H1 (cell line): ENCODE results near the gene CMTM2. TPM values are rescaled to one million over a fixed set of nuclear protein-coding genes. Genes with fewer than 3 reads are reported as not detected.

Source experiments
- CTCF ChIA-PET: fragments of 300-600 bp; sonication (Branson Sonifier 250); formaldehyde crosslinking; loops from one replicate; lab custom pipeline; 2021; ENCODE audit not compliant: partially characterized antibody; lab: Charles Lee
- POLR2A ChIA-PET: fragments of 300-600 bp; sonication (Branson Sonifier 250); formaldehyde crosslinking; loops from one replicate; lab custom pipeline; 2021; ENCODE audit warnings: inconsistent platforms; ENCODE audit not compliant: partially characterized antibody; lab: Charles Lee
- DNase-seq, 2 experiments: peaks; one replicate each; pipeline versions ENCODE4 v3.0.0 to v3.0.0-alpha.2; 2010 to 2022; ENCODE audit warnings: low spot score in 2 of 2, low read depth in 1 of 2, mixed read lengths in 1 of 2
- FAIRE-seq: peaks from 2 replicates; lab custom pipeline; 2011; peaks lifted over from hg19 to GRCh38; lab: Jason Lieb, UNC
- H2AFZ ChIP-seq: 2 replicates; pipeline ENCODE4 v1.8.1; 2012; ENCODE audit warnings: low read length, inconsistent platforms
- H2AK5ac ChIP-seq: 2 replicates; pipeline ENCODE4 v1.6.1; 2013; ENCODE audit warnings: low read depth, low read length
- H2BK120ac ChIP-seq: replicated peaks from 2 replicates; pipeline ENCODE3; 2013; ENCODE audit warnings: low read depth, low read length, inconsistent platforms
- H2BK12ac ChIP-seq: 2 replicates; pipeline ENCODE4 v1.6.1; 2013; ENCODE audit warnings: low read depth, low read length
- H2BK15ac ChIP-seq: 2 replicates; pipeline ENCODE4 v1.6.1; 2013; ENCODE audit warnings: low read length
- H2BK20ac ChIP-seq: 2 replicates; pipeline ENCODE4 v1.6.1; 2013; ENCODE audit warnings: low read length
- H2BK5ac ChIP-seq: 2 replicates; pipeline ENCODE4 v1.6.1; 2013; ENCODE audit warnings: low read depth, low read length
- H3K14ac ChIP-seq: 2 replicates; pipeline ENCODE4 v1.6.1; 2013; ENCODE audit warnings: inconsistent platforms; ENCODE audit not compliant: insufficient read length
- H3K18ac ChIP-seq: 2 replicates; pipeline ENCODE4 v1.6.1; 2013; ENCODE audit warnings: low read length; ENCODE audit errors: extremely low read depth
- H3K23ac ChIP-seq: 2 replicates; pipeline ENCODE4 v1.6.1; 2013; ENCODE audit warnings: inconsistent platforms; ENCODE audit not compliant: insufficient read length
- H3K23me2 ChIP-seq: 2 replicates; pipeline ENCODE4 v1.6.1; 2013; ENCODE audit warnings: low read depth, low read length
- H3K27ac ChIP-seq: 2 replicates; pipeline ENCODE4 v1.6.1; 2011; ENCODE audit warnings: low read depth, low read length, inconsistent platforms
- H3K27me3 ChIP-seq, 4 experiments: replicated peaks in 1 of 4; 1 replicate in 1 of 4; 2 replicates in 3 of 4; pipeline versions ENCODE4 v1.6.1 to v1.8.1; 2011 to 2013; ENCODE audit warnings: low read length in 3 of 4, mild to moderate bottlenecking in 3 of 4, inconsistent platforms in 2 of 4, mixed read lengths in 2 of 4, moderate library complexity in 1 of 4; ENCODE audit not compliant: control insufficient read depth in 3 of 4, insufficient read depth in 3 of 4; ENCODE audit errors: extremely low read depth in 1 of 4
- H3K36me3 ChIP-seq, 4 experiments: 2 replicates each; pipeline versions ENCODE4 v1.6.1 to v1.8.1; 2011 to 2013; ENCODE audit warnings: mild to moderate bottlenecking in 4 of 4, low read length in 3 of 4, moderate library complexity in 2 of 4, control low read depth in 1 of 4, inconsistent platforms in 1 of 4; ENCODE audit not compliant: insufficient read depth in 4 of 4, control insufficient read depth in 2 of 4
- H3K4ac ChIP-seq: replicated peaks from 2 replicates; pipeline ENCODE3; 2013; ENCODE audit warnings: low read length, low read depth, mixed read lengths, inconsistent platforms; ENCODE audit not compliant: insufficient read length
- H3K4me1 ChIP-seq, 4 experiments: replicated peaks in 1 of 4; 1 replicate in 1 of 4; 2 replicates in 3 of 4; pipeline versions ENCODE4 v1.6.1 to v1.8.1; 2011 to 2013; ENCODE audit warnings: low read length in 3 of 4, inconsistent platforms in 2 of 4, mixed read lengths in 1 of 4; ENCODE audit not compliant: insufficient read depth in 4 of 4, control insufficient read depth in 3 of 4
- H3K4me2 ChIP-seq, 2 experiments: 2 replicates each; pipeline versions ENCODE4 v1.6.1 to v1.8.1; 2011 to 2013; ENCODE audit warnings: low read depth in 2 of 2, low read length in 2 of 2, control low read depth in 1 of 2, inconsistent platforms in 1 of 2, mild to moderate bottlenecking in 1 of 2; ENCODE audit not compliant: insufficient read depth in 1 of 2
- H3K4me3 ChIP-seq, 4 experiments: fragments of 200-600, 300-600 bp in 1 of 4; sonication (generic), shearing (Covaris generic), sonication (Bioruptor Twin) in 1 of 4; 2 replicates each; pipeline versions ENCODE4 v1.5.1 to v1.8.1; 2011 to 2016; ENCODE audit warnings: low read length in 4 of 4, low read depth in 3 of 4, control low read depth in 2 of 4, inconsistent platforms in 2 of 4, mild to moderate bottlenecking in 2 of 4, mixed read lengths in 1 of 4, moderate library complexity in 1 of 4; ENCODE audit not compliant: insufficient read depth in 2 of 4; ENCODE audit errors: extremely low read depth in 1 of 4
- H3K56ac ChIP-seq: replicated peaks from 2 replicates; pipeline ENCODE3; 2013; ENCODE audit warnings: low read depth, mild to moderate bottlenecking, mixed read lengths, low read length, inconsistent platforms; ENCODE audit not compliant: insufficient read length
- H3K79me1 ChIP-seq: 2 replicates; pipeline ENCODE4 v1.6.1; 2013; ENCODE audit warnings: low read depth, low read length, control low read depth
- H3K79me2 ChIP-seq, 2 experiments: 2 replicates each; pipeline versions ENCODE4 v1.6.1 to v1.8.1; 2012 to 2013; ENCODE audit warnings: low read length in 2 of 2, mild to moderate bottlenecking in 2 of 2, inconsistent platforms in 1 of 2; ENCODE audit not compliant: insufficient read depth in 2 of 2, control insufficient read depth in 1 of 2
- H3K9ac ChIP-seq, 4 experiments: replicated peaks in 1 of 4; 1 replicate in 1 of 4; 2 replicates in 3 of 4; pipeline versions ENCODE4 v1.6.1 to v1.8.1; 2011 to 2013; ENCODE audit warnings: low read depth in 3 of 4, low read length in 3 of 4, control low read depth in 2 of 4, mild to moderate bottlenecking in 2 of 4, moderate library complexity in 2 of 4, inconsistent platforms in 1 of 4; ENCODE audit errors: extremely low read depth in 1 of 4
- H3K9me3 ChIP-seq, 2 experiments: 2 replicates each; pipeline versions ENCODE4 v1.6.1 to v1.8.1; 2012 to 2013; ENCODE audit warnings: mild to moderate bottlenecking in 2 of 2, moderate library complexity in 2 of 2, control low read depth in 1 of 2, inconsistent platforms in 1 of 2, low read depth in 1 of 2, low read length in 1 of 2, mixed read lengths in 1 of 2; ENCODE audit not compliant: insufficient read depth in 2 of 2
- H4K20me1 ChIP-seq, 2 experiments: replicated peaks in 1 of 2; 2 replicates each; pipeline versions ENCODE3 to v1.8.1; 2011 to 2013; ENCODE audit warnings: inconsistent platforms in 2 of 2, low read length in 2 of 2, mild to moderate bottlenecking in 1 of 2; ENCODE audit not compliant: insufficient read depth in 2 of 2, control insufficient read depth in 1 of 2
- H4K5ac ChIP-seq: 2 replicates; pipeline ENCODE4 v1.6.1; 2013; ENCODE audit warnings: low read length, low read depth, mixed read lengths, inconsistent platforms; ENCODE audit not compliant: insufficient read length
- H4K8ac ChIP-seq: 2 replicates; pipeline ENCODE4 v1.8.0; 2013; ENCODE audit warnings: mild to moderate bottlenecking, moderate library complexity, low read length, inconsistent platforms; ENCODE audit not compliant: insufficient read depth; ENCODE audit errors: extremely low read depth
- H4K91ac ChIP-seq: replicated peaks from 2 replicates; pipeline ENCODE3; 2013; ENCODE audit warnings: low read length, mixed read lengths, inconsistent platforms; ENCODE audit not compliant: insufficient read length
- RFX5 ChIP-seq: IDR thresholded peaks from 2 replicates; pipeline ENCODE4 v1.6.1; 2011; ENCODE audit warnings: low read depth, low read length, improper control_type of control experiment, borderline replicate concordance
- WGBS, 2 experiments: shearing (Covaris generic) in 1 of 2; methylation state at CpG; one replicate each; pipeline versions ENCODE4 v1.1.6 to v1.1.7; 2013 to 2015; ENCODE audit warnings: low lambda C conversion rate in 2 of 2, mixed read lengths in 2 of 2, inconsistent platforms in 1 of 2, low coverage in 1 of 2, missing lambda C conversion rate in 1 of 2; ENCODE audit not compliant: insufficient replicate concordance in 2 of 2, insufficient coverage in 1 of 2, insufficient read length in 1 of 2; ENCODE audit errors: extremely low coverage in 1 of 2, missing lambda C conversion rate in 1 of 2; 5-methylcytosine and 5-hydroxymethylcytosine counted together
- polyA plus RNA-seq, 7 experiments: library from polyadenylated mRNA; depleted of rRNA in 3 of 7; stranded (reverse) in 5 of 7; unstranded in 2 of 7; fragments of >200 nt in 5 of 7; fragments of 200-250 nt in 2 of 7; gene quantifications; 1 replicate in 5 of 7; 2 replicates in 1 of 7; 4 replicates in 1 of 7; pipeline versions ENCODE4 v1.2.1 to v1.2.3, GENCODE V29; 2011 to 2013; ENCODE audit warnings: missing spikeins in 2 of 7, mixed read lengths in 2 of 7
- total RNA-seq: library from RNA; stranded (reverse); fragmentation: NEBNext Ultra II Directional; extraction: Animal tissue kit (Norgen Biotek cat#: 25700); gene quantifications from 2 replicates; pipeline ENCODE4 v1.2.1, GENCODE V29; 2021

Gene CMTM2
- total and polyA plus RNA-seq, 2 of the 8 experiments (the other 6 are each of a cell fraction or from before 2014, with no cell fraction given): not detected

DNA sequence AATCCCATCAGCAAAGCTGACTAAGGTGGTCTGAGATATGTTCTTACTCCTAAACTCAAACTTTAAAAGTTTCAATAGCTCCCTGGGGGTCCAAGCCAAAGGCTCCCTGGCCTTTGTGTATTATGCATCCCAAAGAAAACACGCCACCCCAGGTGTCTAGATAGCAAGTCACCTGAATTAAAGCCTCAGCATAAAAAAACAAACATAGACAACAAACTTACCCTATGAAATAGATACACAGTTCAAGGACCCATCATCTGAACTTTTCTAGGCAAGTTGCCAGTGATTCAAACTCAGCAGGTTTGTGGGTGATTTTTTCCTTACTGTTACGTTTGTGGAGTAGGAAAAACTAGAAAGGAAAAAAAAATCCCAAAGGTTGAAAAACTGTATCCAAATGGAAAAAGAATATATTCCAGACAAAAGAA is 37.8 kb downstream of the CMTM2 start:
- peaks cover 3 to 12% (median 7%) of the 10 kb centered on the region in 4 experiments for H3K4me1 ChIP-seq

More for the DNA sequence above, 37.8 kb downstream of the CMTM2 start:
- Histone ChIP-seq H2BK120ac (no peak overlapping the region), H3K9me3 (peaks cover 0 to 7% of the 10 kb centered on the region in 2 experiments; a peak in 1 of 4 replicates), H3K36me3 (peaks cover 11 to 43% (median 21%) of the 10 kb centered on the region in 4 experiments; a peak in 7 of 8 replicates), H4K5ac (no peak overlapping the region), H3K14ac (no peak overlapping the region), H3K56ac (no peak overlapping the region), H2BK20ac (no peak overlapping the region), H3K79me1 (no peaks in the 10 kb centered on the region; the same call in 1 of the 2 replicates), H2BK5ac (no peak overlapping the region), H4K91ac (no peak overlapping the region), H3K79me2 (no peaks in the 10 kb centered on the region), H2BK15ac (no peak overlapping the region), H3K27ac (no peak overlapping the region), H2AFZ (no peak overlapping the region), H3K18ac (no peak overlapping the region), H4K8ac (no peak overlapping the region), H3K27me3 (no peaks in the 10 kb centered on the region), H4K20me1 (peaks cover 6 to 7% of the 10 kb centered on the region in 2 experiments), H3K23ac (no peak overlapping the region), H3K4me2 (peak overlapping the region; percentile 40 to 51), H3K9ac (no peak overlapping the region), H2BK12ac (no peak overlapping the region), H3K4me3 (peak overlapping the region in 1 of 4 experiments; percentile 12; a peak in 1 of 8 replicates), H3K4ac (no peak overlapping the region), H2AK5ac (no peak overlapping the region), H3K23me2 (no peaks in the 10 kb centered on the region)
- CTCF ChIA-PET: interaction anchor here (0.7 to 4.6 kb wide), 6 partner anchors 8 to 47 kb away, joined by 3 to 44 read pairs (median 6); no protein-coding TSS in a partner anchor
- DNase-seq (no peak), FAIRE-seq (no peak)
- TF ChIP-seq RFX5: no peak
- WGBS, 2 experiments: 73% methylated on average over 2 of the region's 2 CpGs; no CpG with 5 or more reads in 1 of the 2 experiments
- POLR2A ChIA-PET: no interaction called here
